GM12874 (cell line): ENCODE measurements around the gene ALS2CL.

Source experiments
- TF ChIP-seq, protein P1 (sequence below): IDR thresholded peaks from 2 replicates; pipeline ENCODE4 v1.5.1; 2011; ENCODE audit warnings: low read depth, mild to moderate bottlenecking, control low read depth, low read length, moderate library complexity; ENCODE audit not compliant: insufficient read depth

ALS2CL gene

DNA sequence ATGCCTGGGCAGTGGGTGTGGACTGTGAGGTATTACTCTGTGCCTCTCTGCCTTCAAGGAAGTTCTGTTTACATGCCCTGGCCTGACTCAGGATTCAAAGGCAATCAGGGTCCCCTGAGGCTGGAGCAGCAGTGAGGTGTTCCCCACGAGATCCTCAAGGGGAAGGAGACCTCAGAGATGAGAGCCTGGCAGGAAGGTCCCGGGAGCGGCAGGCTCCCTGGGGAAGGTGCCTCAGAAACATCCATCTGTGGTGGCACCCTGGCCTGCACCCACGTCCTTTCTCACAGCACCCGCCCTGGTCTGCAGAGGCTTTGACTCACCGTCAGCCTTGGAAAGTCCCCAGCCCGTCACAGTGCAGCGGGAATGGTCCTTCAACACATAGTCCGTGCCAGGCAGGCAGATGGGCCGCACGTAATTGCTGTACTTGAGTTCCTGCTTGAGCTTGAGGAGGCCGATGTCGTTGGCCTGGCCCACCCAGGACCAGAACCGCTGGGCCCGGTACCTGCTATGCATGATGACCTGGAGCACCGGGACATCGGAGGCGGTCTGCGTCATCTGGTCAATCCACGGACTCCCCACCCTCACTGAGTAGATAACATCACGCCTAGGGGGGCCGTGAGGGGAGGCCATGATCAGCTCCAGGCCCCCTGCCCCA lies 20.5 kb upstream of the ALS2CL start:
- TF ChIP-seq, protein P1, sequence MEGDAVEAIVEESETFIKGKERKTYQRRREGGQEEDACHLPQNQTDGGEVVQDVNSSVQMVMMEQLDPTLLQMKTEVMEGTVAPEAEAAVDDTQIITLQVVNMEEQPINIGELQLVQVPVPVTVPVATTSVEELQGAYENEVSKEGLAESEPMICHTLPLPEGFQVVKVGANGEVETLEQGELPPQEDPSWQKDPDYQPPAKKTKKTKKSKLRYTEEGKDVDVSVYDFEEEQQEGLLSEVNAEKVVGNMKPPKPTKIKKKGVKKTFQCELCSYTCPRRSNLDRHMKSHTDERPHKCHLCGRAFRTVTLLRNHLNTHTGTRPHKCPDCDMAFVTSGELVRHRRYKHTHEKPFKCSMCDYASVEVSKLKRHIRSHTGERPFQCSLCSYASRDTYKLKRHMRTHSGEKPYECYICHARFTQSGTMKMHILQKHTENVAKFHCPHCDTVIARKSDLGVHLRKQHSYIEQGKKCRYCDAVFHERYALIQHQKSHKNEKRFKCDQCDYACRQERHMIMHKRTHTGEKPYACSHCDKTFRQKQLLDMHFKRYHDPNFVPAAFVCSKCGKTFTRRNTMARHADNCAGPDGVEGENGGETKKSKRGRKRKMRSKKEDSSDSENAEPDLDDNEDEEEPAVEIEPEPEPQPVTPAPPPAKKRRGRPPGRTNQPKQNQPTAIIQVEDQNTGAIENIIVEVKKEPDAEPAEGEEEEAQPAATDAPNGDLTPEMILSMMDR: no peak

DNA sequence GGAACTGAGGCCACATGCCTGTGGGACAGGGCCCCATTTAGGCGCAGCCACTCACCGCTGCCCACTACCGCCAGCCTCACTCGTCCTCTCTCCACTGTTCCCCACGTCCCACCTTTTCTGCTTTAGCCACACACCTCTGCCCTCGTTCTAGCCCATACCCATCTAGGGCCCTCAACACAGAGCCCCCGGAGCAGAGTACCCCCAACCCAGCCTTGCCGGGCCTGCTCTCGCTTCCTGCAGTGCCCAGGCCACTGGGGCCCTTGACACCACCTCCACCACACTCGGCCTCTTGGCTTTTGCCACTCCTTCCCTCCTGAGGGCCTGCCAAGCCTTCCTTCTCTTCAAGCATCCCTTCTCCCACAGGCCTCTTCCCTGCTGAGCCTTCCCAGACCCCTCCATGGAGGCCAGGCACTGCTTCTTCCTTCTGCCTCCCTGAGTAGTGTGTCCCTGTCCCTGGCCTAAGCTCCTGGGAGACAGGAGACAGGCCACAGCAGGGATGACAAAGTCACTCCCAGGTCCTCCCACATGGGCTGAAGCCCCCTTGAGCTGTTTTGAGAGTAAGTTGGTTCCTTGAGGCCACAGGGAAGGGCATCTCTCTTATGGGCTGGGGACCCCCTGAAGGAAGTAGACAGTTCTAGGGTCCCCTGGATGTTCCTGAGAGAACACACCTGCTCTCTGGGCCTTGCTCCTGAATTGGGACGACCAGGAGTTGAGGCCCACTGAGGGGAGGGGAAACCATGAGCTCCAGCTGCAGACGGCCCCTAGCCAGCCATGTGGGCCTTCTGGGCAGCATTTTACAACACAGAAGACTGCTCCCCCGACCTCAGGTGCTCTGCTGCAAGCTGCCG lies 19.8 kb upstream of the ALS2CL start:
- TF ChIP-seq, protein P1: no peak

DNA sequence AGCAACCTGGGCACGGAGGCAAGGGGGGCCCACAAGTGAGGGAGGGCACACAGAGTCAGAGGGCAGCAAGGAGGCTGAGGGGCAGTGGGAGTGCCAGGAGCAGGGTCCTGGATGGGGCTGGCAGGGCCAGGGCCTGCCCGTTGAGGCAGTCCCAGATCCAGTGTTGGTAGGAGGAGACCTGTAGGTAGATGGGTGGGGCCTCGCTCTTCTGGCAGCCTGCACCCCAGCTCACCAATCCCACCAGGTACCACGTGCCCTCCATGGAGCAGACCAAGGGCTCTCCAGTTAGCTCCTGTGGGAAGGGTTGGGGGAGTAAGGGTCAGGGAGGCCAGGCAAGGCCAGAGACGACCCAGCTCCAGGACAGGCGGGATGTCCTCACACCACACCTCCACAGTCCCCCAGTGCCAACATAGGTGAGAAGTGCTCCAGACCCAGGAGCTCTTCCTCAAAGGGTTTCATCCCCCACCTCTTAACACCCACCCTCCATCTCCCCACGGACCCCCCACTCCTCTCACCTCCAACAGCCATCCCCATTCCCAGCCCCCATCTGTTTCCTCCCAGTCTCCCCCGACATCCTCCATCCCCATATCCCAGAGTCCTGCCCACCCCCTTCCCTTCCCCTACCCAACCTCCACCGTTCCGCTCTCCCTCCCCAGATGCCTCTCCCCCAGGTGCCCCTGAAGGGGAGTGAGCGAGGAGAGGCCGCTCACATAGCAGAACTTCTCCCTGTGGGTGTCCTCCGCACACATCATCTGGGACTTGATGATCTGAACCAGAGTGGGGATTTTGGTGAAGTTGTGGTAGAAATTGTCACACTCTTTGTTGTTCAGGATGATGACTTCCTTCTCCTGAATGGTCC lies 18.9 kb upstream of the ALS2CL start:
- TF ChIP-seq, protein P1: no peak

DNA sequence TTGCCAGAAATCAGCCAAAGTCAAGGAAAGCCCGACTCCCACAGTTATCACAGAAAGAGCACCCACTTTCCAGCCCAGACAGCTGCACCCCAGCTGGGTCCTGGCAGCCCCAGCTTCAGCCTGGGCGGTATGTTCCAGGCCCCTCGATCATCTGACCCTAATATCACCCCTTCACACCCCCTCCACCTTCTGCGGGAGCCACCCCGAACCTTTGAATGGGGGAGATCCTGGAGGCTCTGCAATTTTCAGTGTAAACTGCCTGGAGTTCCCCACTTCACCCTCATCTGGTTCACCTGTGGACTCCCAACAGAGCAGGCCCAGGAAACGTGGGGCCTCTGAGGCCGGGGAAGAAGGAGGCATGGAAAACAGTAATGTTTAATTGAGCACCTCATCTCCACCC lies 18.3 kb upstream of the ALS2CL start:
- TF ChIP-seq, protein P1: no peak

DNA sequence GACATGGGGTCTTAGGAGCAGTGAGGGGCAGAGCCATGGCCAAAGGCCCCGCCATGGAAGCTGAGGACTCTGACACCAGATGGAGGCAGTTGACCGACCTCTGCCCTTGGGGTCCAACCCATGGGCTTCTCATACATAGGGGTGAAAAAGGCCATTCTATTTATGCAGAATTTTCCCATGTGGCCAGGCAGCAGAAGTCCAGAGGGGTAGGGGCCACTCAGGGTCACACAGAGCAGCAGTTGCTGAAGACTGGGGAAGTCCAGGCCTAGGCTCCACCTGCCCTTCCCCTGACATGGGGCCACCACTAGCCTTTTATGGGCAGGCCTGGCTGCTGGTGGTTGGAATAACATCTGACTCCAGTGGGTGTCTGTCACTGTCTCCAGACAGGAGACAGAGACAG lies 17.8 kb upstream of the ALS2CL start:
- TF ChIP-seq, protein P1: no peak

DNA sequence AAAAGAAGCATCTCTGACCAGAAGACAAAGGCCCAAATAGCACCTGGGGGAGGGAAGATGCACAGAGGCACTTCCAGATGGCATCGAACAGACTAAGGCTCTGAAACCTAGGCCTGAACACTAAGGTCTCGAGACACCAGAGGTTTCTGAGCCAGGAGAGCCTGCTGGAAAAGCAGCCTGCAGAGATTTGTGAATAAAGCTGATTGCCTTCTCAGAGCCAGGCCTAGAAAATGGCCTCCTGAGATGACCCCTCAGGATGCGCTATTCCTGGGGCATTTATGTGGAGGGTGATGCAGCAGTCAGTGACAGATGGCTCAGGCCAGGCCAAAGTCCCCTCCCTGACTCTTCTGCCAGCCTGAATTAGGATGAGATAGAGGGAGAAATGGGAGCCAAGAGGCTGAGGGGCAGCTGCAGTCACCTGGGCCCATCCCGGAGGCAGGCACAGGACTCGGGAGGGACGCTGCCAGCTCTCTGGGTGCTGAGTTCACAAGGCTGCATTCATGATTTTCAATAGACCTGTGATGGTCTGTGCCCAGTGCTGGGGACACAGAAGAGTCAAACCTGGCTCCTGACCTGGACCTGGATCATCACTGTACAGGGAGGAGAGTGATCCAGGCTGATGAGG lies 17.3 kb upstream of the ALS2CL start:
- TF ChIP-seq, protein P1: no peak
